Thymus (tissue), 11 donors: ENCODE data around the gene CDH4. TPM values are rescaled to one million over a fixed set of nuclear protein-coding genes. Genes with fewer than 3 reads are reported as not detected.

Experiments used
- DNase-seq, 9 donors: peaks; one replicate each; pipeline ENCODE4 v3.0.0-alpha.2; 2013; ENCODE audit warnings: low spot score in 9 of 9, low read depth in 6 of 9, missing footprints in 1 of 9
- H3K27ac ChIP-seq, 2 donors: one replicate each; pipeline ENCODE4 v1.5.1; 2013; ENCODE audit warnings: control low read depth in 1 of 2, low read depth in 1 of 2, low read length in 1 of 2, mild to moderate bottlenecking in 1 of 2, moderate library complexity in 1 of 2
- H3K27me3 ChIP-seq, 2 donors: one replicate each; pipeline ENCODE4 v1.5.1; 2013; ENCODE audit warnings: low read length in 1 of 2; ENCODE audit not compliant: control insufficient read depth in 2 of 2, insufficient read depth in 1 of 2
- H3K36me3 ChIP-seq, 2 donors: one replicate each; pipeline ENCODE4 v1.5.1; 2013; ENCODE audit warnings: low read length in 1 of 2, mild to moderate bottlenecking in 1 of 2, moderate library complexity in 1 of 2; ENCODE audit not compliant: control insufficient read depth in 2 of 2, insufficient read depth in 2 of 2
- H3K4me1 ChIP-seq, 2 donors: one replicate each; pipeline ENCODE4 v1.5.1; 2013; ENCODE audit warnings: low read length in 2 of 2; ENCODE audit not compliant: control insufficient read depth in 2 of 2, insufficient read depth in 2 of 2
- H3K4me3 ChIP-seq, 2 donors: one replicate each; pipeline ENCODE4 v1.5.1; 2013; ENCODE audit warnings: low read length in 2 of 2, control low read depth in 1 of 2, mild to moderate bottlenecking in 1 of 2
- H3K9me3 ChIP-seq, 2 donors: one replicate each; pipeline ENCODE4 v1.5.1; 2013; ENCODE audit warnings: low read length in 1 of 2, mild to moderate bottlenecking in 1 of 2; ENCODE audit not compliant: control insufficient read depth in 2 of 2, insufficient read depth in 1 of 2
- WGBS: extraction: QIAGEN DNeasy Blood & Tissue Kit; methylation state at CpG from one replicate; pipeline ENCODE4 v1.1.7; 2013; 5-methylcytosine and 5-hydroxymethylcytosine counted together
- polyA plus RNA-seq: library from polyadenylated mRNA; stranded (reverse); fragments of 200-250 nt; gene quantifications from one replicate; pipeline ENCODE4 v1.2.3, GENCODE V29; 2013
- total RNA-seq: library from RNA; stranded (reverse); fragments of 120-200 nt; gene quantifications from one replicate; pipeline ENCODE4 v1.2.4, GENCODE V29; 2013
- donor health status: healthy.

Gene CDH4
- total and polyA plus RNA-seq, 2 donors: 0.34 to 0.61 TPM

DNA sequence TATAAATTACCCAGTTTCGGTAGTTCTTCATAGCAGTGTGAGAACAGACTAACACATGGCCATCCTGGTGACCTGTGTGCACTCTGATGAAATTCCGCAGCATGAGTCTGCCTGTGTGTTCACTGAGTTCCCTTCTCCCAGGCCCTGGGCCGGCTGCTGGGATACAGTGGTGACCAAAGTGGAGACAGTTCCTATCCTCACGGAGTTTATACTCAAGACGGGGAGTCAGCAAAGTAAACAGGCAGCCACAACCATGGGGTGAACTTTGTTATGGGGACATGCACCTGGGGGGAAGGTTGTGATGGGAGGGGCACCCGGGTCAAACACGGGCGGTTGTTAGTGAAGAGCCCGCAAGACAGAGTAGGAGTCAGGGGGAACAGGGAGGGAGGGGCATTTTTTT is 202.0 kb downstream of the CDH4 start:
- WGBS: 94% methylated on average over 9 of the region's 9 CpGs
- no peak for DNase-seq
- Histone ChIP-seq H3K4me3 (no peak overlapping the region), H3K27me3 (no peaks in the 10 kb centered on the region), H3K27ac (no peak overlapping the region), H3K4me1 (no peaks in the 10 kb centered on the region), H3K9me3 (peaks cover 2 to 3% of the 10 kb centered on the region in 2 donors), H3K36me3 (no peaks in the 10 kb centered on the region)

DNA sequence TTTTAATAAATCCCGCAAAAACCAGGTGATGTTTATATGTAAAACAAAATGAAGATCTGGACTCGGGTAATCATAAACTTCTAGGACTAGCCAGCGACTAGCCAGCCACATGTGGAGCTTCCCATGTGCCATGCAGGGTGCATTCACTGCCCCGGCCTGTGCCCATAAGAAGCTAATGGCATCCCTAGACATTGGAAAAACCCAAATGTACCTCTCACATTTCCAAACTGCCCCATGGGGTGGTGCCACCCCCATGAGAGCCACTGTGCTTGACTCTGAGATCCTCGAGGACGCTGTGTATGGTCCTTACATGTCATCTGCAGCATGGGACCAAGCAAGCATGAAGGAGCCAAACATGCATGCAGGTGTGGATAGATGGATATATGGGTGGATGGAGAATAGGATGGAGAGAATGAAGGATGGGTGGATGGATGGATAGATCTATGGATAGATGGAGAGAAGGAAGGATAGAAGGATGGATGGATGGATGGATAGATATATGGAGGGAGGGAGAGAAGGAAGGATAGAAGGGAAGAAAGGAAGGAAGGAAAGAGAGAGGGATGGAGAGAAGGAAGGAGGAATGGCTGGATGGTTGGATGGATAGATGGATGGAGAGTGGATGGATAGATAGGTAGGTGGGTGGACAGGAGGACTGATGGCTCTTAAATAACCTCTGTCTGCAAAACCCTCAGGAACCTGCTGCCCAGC is 203.6 kb downstream of the CDH4 start:
- Histone ChIP-seq H3K27ac (no peak overlapping the region), H3K27me3 (no peaks in the 10 kb centered on the region), H3K4me1 (no peaks in the 10 kb centered on the region), H3K36me3 (no peaks in the 10 kb centered on the region), H3K9me3 (peaks cover 7 to 8% of the 10 kb centered on the region in 2 donors), H3K4me3 (no peak overlapping the region)
- no peak for DNase-seq
- WGBS: 94% methylated on average over 6 of the region's 6 CpGs

DNA sequence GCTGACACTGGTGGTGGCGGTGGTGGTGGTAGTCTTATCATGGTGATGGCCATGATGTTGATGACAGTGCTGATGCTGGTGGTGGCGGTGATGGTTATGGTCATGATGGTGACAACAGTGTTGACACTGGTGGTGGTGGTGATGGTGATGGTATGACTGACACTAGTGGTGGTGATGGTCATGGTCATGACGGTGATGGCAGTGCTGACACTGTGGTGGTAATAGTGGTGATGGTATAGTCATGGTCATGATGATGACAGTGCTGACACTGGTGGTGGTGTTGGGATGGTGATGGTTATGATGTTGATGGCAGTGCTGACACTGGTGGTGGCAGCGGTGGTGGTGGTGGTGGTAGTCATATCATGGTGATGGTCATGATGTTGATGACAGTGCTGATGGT is 205.7 kb downstream of the CDH4 start:
- H3K36me3 ChIP-seq: no peaks in the 10 kb centered on the region
- no peaks in the 10 kb centered on the region for H3K4me1 ChIP-seq
- peaks cover 6 to 7% of the 10 kb centered on the region in 2 donors for H3K9me3 ChIP-seq
- DNase-seq: no peak
- H3K4me3 ChIP-seq: no peak overlapping the region
- no peaks in the 10 kb centered on the region for H3K27me3 ChIP-seq
- 95% methylated on average over 4 of the region's 4 CpGs for WGBS
- no peak overlapping the region for H3K27ac ChIP-seq

DNA sequence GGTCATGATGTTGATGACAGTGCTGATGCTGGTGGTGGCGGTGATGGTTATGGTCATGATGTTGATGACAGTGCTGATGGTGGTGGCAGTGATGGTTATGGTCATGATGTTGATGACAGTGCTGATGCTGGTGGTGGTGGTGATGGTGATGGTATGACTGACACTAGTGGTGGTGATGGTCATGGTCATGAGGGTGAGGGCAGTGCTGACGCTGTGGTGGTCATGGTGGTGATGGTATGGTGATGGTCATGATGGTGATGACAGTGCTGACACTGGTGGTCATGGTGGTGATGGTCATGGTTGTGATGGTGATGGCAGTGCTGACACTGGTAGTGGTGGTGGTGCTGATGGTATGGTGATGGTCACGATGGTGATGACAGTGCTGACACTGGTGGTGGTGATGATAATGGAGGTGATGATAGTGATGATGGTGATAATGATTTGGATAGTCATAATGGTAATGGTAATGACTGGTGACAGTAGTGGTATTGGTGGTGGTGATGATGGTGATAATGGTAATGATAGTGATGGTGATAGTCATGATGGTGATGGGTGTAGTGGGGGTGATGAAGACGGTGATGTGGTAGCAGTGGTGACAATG is 206.2 kb downstream of the CDH4 start:
- no peak overlapping the region for H3K4me3 ChIP-seq
- no peaks in the 10 kb centered on the region for H3K4me1 ChIP-seq
- no peak overlapping the region for H3K27ac ChIP-seq
- 92% methylated on average over 4 of the region's 4 CpGs for WGBS
- no peak for DNase-seq
- H3K36me3 ChIP-seq: no peaks in the 10 kb centered on the region
- H3K9me3 ChIP-seq: peaks cover 6 to 7% of the 10 kb centered on the region in 2 donors
- no peaks in the 10 kb centered on the region for H3K27me3 ChIP-seq

DNA sequence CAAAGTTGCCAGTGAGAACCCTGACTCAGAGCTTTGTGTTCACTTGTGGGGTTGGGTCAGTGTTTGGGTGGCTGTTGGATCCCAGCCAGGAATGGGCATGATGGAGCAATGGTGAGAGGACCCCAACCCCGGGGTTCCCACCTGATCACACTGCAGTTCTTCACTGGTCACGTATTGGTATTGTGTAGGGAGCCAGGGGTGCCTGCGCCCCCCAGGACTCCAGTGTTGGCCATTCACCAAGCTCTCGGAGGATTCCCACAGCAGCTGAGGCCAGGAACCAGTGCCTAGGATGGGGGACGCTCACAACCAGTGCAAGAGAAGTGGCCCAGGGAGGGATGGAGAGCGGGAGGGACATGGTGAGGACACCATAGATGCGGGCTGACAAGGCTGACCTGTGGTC is 207.2 kb downstream of the CDH4 start:
- no peaks in the 10 kb centered on the region for H3K4me1 ChIP-seq
- DNase-seq: no peak
- H3K27ac ChIP-seq: no peak overlapping the region
- 93% methylated on average over 7 of the region's 7 CpGs for WGBS
- H3K4me3 ChIP-seq: no peak overlapping the region
- no peaks in the 10 kb centered on the region for H3K27me3 ChIP-seq
- no peaks in the 10 kb centered on the region for H3K36me3 ChIP-seq
- H3K9me3 ChIP-seq: peaks cover 4 to 7% of the 10 kb centered on the region in 2 donors

DNA sequence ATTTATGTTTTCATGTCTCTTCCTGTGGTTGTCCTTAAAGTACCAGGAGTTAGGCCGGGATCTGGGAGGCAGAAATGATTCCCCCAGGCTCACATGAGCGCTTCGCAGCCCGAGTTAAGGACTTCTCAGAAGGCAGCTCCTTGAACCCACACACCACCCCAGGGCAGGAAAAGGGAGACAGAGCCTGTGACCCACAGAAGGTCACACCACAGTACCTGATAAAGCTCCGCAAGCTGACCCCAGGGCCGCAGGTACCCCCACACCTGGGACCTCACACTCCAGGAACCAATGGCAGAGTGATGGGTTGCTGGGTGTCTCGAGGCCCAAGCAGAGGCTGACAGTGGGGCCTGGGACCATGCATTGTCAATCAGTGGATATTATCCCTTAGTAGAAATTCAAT is 207.6 kb downstream of the CDH4 start:
- Histone ChIP-seq H3K27me3 (no peaks in the 10 kb centered on the region), H3K4me1 (no peaks in the 10 kb centered on the region), H3K4me3 (no peak overlapping the region), H3K9me3 (peaks cover 4 to 7% of the 10 kb centered on the region in 2 donors), H3K27ac (no peak overlapping the region), H3K36me3 (no peaks in the 10 kb centered on the region)
- DNase-seq: no peak
- WGBS: 89% methylated on average over 7 of the region's 7 CpGs

DNA sequence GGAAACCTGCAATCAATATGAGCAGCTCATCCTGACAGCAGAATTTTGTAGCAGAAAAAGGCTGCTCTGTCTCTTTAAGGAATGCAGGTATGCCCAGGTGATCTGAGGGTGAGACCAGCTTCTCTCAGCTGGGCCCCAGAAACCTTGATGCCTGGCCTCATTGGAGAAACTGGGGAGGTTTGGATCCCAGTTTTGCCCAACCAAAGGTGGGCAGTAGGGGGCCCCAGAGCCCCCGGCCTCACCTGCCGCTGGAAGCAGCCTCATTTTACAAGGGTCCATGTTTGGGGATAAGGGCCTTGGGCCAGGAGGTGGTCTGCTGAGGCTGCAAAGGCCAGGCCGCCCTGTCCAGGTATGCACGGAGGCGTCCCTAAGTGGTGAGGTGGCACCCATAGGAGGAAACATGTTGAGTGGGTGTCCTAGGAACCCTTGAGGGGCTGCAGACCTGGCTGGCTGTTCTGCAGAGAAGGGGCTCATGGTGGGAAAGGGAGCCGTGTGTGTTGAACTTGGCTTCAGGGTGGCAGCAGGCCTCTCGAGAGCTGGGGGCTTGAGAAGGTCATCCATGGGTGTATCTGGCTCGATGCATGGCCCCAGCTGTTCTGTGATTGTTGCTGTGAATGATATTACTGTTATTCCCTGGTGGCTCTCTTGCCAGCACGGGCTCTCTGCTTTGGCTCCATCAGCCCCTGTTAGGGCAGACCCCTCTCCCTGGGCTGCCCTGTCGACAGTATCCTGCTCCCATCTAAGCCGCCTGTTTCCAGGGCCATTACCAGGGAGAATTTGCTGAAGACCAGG is 208.4 kb downstream of the CDH4 start:
- H3K4me3 ChIP-seq: no peak overlapping the region
- no peaks in the 10 kb centered on the region for H3K36me3 ChIP-seq
- no peak for DNase-seq
- H3K27ac ChIP-seq: no peak overlapping the region
- H3K4me1 ChIP-seq: no peaks in the 10 kb centered on the region
- no peaks in the 10 kb centered on the region for H3K27me3 ChIP-seq
- WGBS: 87% methylated on average over 11 of the region's 11 CpGs
- H3K9me3 ChIP-seq: peaks cover 4 to 7% of the 10 kb centered on the region in 2 donors

DNA sequence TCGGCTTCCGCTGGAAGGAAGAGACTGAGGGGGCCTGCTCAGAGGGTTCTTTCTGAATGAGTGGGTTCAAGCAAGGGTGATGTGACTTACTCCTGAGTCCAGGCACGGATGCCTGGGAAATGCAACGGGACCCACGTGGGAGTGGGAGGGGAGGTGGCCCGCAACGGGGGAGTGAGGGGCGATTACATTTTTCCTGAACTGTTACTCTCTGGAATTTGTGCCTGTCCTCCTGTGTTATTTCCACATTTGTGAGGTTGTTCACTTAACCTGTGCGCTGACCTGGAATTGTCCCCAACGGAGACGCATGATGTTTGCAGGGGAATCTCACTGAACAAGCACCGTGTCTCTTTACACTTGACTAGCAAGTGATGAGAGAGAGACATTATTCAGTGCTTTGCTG is 209.4 kb downstream of the CDH4 start:
- 93% methylated on average over 12 of the region's 12 CpGs for WGBS
- no peaks in the 10 kb centered on the region for H3K36me3 ChIP-seq
- no peak overlapping the region for H3K4me3 ChIP-seq
- H3K4me1 ChIP-seq: no peaks in the 10 kb centered on the region
- DNase-seq: no peak
- no peaks in the 10 kb centered on the region for H3K27me3 ChIP-seq
- peaks cover 4 to 7% of the 10 kb centered on the region in 2 donors for H3K9me3 ChIP-seq
- no peak overlapping the region for H3K27ac ChIP-seq
